Kidney epithelial cell (primary cell): ENCODE results near the gene CFAP100. TPM values are rescaled to one million over a fixed set of nuclear protein-coding genes. Genes with fewer than 3 reads are reported as not detected.

Source experiments
- DNase-seq: peaks from one replicate; pipeline ENCODE4 v3.0.0-alpha.2; 2010; ENCODE audit warnings: low read depth
- H3K27me3 ChIP-seq: 2 replicates; pipeline ENCODE4 v1.6.0; 2011; ENCODE audit warnings: low read length; ENCODE audit not compliant: control insufficient read depth, insufficient read depth
- H3K36me3 ChIP-seq: 2 replicates; pipeline ENCODE4 v1.5.1; 2011; ENCODE audit warnings: low read length; ENCODE audit not compliant: control insufficient read depth, insufficient read depth
- H3K4me3 ChIP-seq: 2 replicates; pipeline ENCODE4 v1.5.1; 2011; ENCODE audit warnings: low read depth, mild to moderate bottlenecking, control low read depth, low read length
- total RNA-seq: library from RNA; depleted of rRNA; stranded (reverse); fragments of >200 nt; gene quantifications from 2 replicates; pipeline ENCODE4 v1.2.3, GENCODE V29; 2015
- TF ChIP-seq, protein P1 (sequence below): IDR thresholded peaks from 2 replicates; pipeline ENCODE4 v1.5.1; 2011; ENCODE audit warnings: mild to moderate bottlenecking, moderate library complexity, low read length, control low read depth, inconsistent platforms; ENCODE audit not compliant: insufficient read depth, poor library complexity, severe bottlenecking

The CFAP100 gene
- total RNA-seq, 1 donor from 2014 or later, result not detected

DNA sequence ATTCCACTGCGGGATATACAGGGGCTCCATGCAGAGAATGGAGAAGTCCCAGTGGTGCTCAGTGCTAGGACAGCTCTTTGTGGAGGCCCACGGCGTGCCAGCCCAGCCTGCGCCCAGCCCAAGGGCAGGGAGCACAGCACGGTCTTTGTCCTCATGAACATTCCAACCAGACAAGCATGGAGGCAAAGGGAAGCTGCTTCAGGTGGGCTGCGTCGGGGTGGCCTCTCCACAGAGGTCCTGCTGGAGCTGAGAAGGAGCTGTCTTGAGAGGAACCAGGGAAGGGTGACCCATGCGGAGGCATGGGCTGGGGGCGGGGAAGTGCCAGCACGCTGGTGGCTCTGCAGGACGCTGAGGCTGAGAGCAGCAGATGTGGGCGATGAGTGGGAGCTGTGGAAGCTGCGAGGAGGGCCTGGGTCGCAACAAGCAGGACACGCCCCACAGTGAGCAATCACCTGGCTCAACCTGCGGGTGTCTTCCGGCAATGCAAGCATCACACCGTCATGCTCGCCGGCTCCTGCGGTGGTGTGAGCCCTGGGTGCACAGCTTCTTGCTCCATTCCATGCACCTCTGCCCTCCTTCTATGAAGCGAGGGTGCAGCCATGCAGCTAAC, 23.5 kb upstream of the CFAP100 start:
- no peak for DNase-seq
- no peak overlapping the region for H3K4me3 ChIP-seq
- H3K27me3 ChIP-seq, result peaks cover 3% of the 10 kb centered on the region
- TF ChIP-seq, protein P1, sequence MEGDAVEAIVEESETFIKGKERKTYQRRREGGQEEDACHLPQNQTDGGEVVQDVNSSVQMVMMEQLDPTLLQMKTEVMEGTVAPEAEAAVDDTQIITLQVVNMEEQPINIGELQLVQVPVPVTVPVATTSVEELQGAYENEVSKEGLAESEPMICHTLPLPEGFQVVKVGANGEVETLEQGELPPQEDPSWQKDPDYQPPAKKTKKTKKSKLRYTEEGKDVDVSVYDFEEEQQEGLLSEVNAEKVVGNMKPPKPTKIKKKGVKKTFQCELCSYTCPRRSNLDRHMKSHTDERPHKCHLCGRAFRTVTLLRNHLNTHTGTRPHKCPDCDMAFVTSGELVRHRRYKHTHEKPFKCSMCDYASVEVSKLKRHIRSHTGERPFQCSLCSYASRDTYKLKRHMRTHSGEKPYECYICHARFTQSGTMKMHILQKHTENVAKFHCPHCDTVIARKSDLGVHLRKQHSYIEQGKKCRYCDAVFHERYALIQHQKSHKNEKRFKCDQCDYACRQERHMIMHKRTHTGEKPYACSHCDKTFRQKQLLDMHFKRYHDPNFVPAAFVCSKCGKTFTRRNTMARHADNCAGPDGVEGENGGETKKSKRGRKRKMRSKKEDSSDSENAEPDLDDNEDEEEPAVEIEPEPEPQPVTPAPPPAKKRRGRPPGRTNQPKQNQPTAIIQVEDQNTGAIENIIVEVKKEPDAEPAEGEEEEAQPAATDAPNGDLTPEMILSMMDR, result no peak
- no peaks in the 10 kb centered on the region for H3K36me3 ChIP-seq

DNA sequence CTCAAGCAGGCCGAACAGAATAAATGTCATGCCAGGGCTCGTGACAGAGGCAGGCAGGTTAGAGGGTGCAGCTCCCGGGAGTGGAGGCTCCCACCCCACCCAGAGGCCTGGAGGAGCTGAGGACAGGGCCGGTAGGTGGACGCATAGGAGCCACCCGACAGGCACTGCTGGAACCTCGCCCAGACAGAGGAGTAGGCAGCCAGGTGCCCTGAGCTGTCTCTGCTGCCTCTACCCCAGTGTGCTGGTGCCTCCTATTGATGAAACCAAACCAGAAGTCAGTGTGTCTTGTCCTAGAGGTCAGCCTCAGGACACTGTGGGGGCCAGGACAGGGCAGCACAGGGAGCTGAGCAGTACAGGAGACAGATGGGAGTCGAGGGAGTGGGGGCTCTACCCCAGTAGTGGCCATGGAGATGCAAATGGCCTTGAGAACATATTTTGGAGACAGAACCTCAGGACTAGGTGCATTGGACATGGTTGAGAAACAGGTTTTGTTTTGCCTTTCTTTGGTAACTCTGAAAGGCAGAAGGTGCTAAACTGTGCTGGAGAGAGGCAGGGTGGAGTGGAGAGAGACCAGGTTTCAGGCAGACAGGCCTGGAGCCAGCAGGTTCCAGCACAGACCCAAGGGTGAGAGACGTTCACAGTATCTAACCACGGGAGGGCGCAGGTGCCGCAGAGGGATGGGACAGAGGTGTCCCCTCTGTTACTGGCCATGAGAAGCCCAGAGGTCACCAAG, 22.1 kb upstream of the CFAP100 start:
- TF ChIP-seq, protein P1, result no peak
- DNase-seq, result no peak
- H3K36me3 ChIP-seq, result no peaks in the 10 kb centered on the region
- no peak overlapping the region for H3K4me3 ChIP-seq
- H3K27me3 ChIP-seq, result peaks cover 3% of the 10 kb centered on the region

DNA sequence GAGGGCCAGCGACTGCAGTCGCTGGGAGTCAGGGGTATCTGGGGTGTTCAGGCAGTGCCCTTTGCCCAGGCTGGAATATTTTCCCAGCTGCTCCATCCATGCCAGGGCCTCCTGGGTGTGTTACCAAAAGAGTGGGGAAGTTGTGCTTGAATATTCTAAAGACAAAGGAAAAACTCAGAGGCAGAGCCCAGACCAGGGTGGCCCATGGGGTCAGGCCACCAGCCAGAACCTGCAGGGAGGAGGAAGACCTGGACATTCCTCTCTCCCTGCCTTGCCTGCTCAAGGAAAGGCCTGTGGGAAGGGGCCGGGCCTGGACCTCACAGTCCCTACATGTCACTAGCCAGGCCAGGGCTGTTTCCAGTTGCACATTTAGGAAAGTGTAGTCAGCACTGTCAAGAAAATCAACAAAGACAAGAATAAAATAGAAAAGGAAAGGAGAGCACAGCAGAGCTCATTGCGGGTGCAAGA, 21.5 kb upstream of the CFAP100 start:
- DNase-seq, result no peak
- no peaks in the 10 kb centered on the region for H3K36me3 ChIP-seq
- H3K27me3 ChIP-seq, result peaks cover 3% of the 10 kb centered on the region
- TF ChIP-seq, protein P1, result no peak
- H3K4me3 ChIP-seq, result no peak overlapping the region

DNA sequence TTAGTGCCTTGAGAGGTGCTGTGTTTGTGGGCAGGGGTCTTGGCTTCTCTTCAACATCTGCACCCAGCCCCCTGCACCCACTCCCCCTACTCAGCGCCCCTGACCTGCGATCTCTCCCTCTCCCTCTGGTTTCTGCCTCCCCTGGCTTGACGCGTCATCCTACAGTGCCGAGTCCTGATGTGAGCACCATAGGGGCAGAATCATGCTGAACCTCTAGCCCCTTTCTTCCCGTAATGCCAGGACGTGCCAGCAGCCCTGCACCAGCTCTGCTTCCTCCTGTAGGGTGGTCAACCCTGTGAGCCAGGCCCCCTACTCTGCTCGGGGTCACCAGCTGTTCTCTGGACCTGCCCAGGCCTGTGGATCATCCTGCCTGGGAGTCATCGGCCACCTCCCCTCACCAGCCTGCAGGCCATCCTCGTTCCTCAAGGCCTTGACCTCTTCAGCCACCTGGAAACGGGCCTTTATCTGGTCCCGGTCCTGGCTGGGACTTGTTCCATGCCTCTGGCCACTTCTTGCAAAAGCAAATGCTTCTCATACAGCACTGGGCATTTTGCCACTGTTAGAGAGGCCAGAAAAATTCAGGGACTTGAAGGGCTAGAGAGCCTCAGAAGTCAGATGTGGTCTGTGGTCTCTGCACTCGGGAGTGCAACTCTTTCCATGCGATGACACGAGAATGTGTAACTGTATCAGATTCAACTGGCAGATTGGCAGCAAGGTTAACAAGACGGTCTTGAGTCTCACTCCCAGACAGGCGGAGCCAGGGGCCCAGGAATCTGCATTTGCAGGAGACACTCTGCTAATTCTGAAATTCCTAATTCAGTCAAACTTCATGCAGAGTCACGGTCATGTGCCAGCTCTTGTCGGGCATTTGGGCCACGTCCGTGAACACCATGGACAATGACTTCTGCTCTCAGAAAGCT, 20.8 kb upstream of the CFAP100 start:
- H3K36me3 ChIP-seq, result no peaks in the 10 kb centered on the region
- H3K4me3 ChIP-seq, result no peak overlapping the region
- H3K27me3 ChIP-seq, result peaks cover 3% of the 10 kb centered on the region
- DNase-seq, result no peak
- TF ChIP-seq, protein P1, result no peak

DNA sequence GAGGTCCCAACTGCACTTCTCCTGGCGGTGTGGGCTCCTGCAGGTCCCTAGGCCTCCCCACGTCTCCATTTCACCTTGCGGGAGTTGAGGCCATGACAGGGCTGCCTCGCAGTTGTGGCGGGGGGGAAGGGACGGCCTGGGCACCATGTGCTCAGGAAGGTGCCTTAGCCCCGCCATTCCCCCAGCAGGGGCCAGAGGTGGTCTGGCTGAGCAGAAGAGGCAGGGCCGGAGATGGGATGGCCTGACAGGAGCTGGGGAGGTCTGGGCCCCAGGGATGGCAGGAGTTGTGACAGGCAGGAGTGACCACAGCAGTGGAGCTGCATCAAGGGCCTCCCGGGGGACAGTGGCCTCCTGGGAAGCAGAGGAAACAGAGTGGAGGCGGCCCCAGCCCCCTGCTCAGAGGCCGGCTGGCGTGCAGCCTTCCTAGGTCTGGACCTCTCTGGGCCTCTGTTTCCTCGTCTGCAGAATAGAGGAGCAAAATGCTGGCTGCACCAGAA, 18.8 kb upstream of the CFAP100 start:
- TF ChIP-seq, protein P1, result no peak
- peaks cover 3% of the 10 kb centered on the region for H3K27me3 ChIP-seq
- H3K4me3 ChIP-seq, result no peak overlapping the region
- H3K36me3 ChIP-seq, result no peaks in the 10 kb centered on the region
- no peak for DNase-seq
